DND-41 (cell line): ENCODE data around the gene IQCF5.
"Not testable (repeated sequence)": the region's sequence is repeated elsewhere in the genome, so short reads cannot be mapped to it uniquely, and the experiment has no call there.

Experiments
- ATAC-seq: fragments of 200-7000 bp; cut with Tn5 transposase; 3 replicates; pipeline ENCODE4 v1.9.1; 2021; ENCODE audit warnings: low read depth; ENCODE audit not compliant: insufficient read depth
- DNase-seq: peaks from one replicate; pipeline ENCODE4 v3.0.0-alpha.2; 2020
- H2AFZ ChIP-seq: 2 replicates; pipeline ENCODE4 v1.6.0; 2012; ENCODE audit warnings: low read depth, low read length
- H3K27ac ChIP-seq: 2 replicates; pipeline ENCODE4 v1.5.1; 2012; ENCODE audit warnings: low read length, inconsistent platforms
- H3K27me3 ChIP-seq: fragments of 200-600 bp; sonication (generic); 2 replicates; pipeline ENCODE4 v1.6.0; 2012; ENCODE audit warnings: low read length, mild to moderate bottlenecking, inconsistent platforms; ENCODE audit not compliant: insufficient read depth, poor library complexity
- H3K36me3 ChIP-seq: 2 replicates; pipeline ENCODE4 v1.5.1; 2012; ENCODE audit warnings: low read length, inconsistent platforms; ENCODE audit not compliant: insufficient read depth
- H3K4me1 ChIP-seq: 2 replicates; pipeline ENCODE4 v1.5.1; 2012; ENCODE audit warnings: mild to moderate bottlenecking, low read length; ENCODE audit not compliant: insufficient read depth
- H3K4me2 ChIP-seq: 2 replicates; pipeline ENCODE4 v1.6.0; 2012; ENCODE audit warnings: mild to moderate bottlenecking, moderate library complexity, low read length, inconsistent platforms; ENCODE audit not compliant: insufficient read depth
- H3K4me3 ChIP-seq, 2 experiments: fragments of 200-600 bp in 1 of 2; shearing (Covaris generic) in 1 of 2; 2 replicates each; pipeline ENCODE4 v1.5.1; 2012 to 2016; ENCODE audit warnings: inconsistent platforms in 2 of 2, low read length in 2 of 2, mild to moderate bottlenecking in 2 of 2, low read depth in 1 of 2, moderate library complexity in 1 of 2
- H3K79me2 ChIP-seq: 2 replicates; pipeline ENCODE4 v1.6.0; 2012; ENCODE audit warnings: low read length, inconsistent platforms; ENCODE audit not compliant: insufficient read depth
- H3K9ac ChIP-seq: 2 replicates; pipeline ENCODE4 v1.6.0; 2012; ENCODE audit warnings: low read depth, mild to moderate bottlenecking, inconsistent platforms, low read length, moderate library complexity
- H3K9me3 ChIP-seq: 2 replicates; pipeline ENCODE4 v1.5.1; 2012; ENCODE audit warnings: low read length, moderate library complexity, mild to moderate bottlenecking, inconsistent platforms; ENCODE audit not compliant: insufficient read depth, severe bottlenecking
- H4K20me1 ChIP-seq: 2 replicates; pipeline ENCODE4 v1.6.0; 2012; ENCODE audit warnings: low read length; ENCODE audit not compliant: insufficient read depth
- EZH2 ChIP-seq: IDR thresholded peaks from 3 replicates; pipeline ENCODE4 v1.6.1; 2012; ENCODE audit warnings: borderline replicate concordance, low read depth, mild to moderate bottlenecking, moderate library complexity, low read length, inconsistent platforms; ENCODE audit not compliant: severe bottlenecking
- TF ChIP-seq, protein P1 (sequence below): IDR thresholded peaks from 2 replicates; pipeline ENCODE4 v1.5.1; 2012; ENCODE audit warnings: borderline replicate concordance, low read length, moderate library complexity, mild to moderate bottlenecking; ENCODE audit not compliant: poor library complexity, severe bottlenecking; ENCODE audit errors: extremely low read depth

The IQCF5 gene

DNA sequence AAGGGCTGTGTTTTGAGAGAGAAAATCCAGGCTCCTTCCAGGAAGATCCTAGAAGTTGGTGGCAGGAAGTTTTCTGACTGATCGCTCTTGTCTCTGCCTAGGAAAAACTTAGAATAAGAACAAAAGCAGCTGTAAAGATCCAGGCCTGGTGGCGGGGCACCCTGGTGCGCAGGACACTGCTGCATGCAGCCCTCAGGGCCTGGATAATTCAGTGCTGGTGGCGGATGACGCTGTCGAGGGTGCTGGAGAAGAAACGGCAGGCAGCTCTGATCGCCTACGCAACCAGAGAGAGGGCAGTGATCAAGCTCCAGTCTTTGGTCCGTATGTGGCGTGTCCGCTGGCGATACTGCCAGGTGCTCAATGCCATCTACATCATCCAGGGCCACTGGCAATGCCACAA is 12.5 kb downstream of the IQCF5 start:
- no peaks in the 10 kb centered on the region for H3K36me3 ChIP-seq
- no peak for TF ChIP-seq EZH2
- H3K9ac ChIP-seq = no peak overlapping the region
- H3K4me3 ChIP-seq = no peak overlapping the region
- H3K27me3 ChIP-seq = no peaks in the 10 kb centered on the region
- H3K9me3 ChIP-seq = no peaks in the 10 kb centered on the region
- no peak overlapping the region for H2AFZ ChIP-seq
- no peak overlapping the region for H3K4me2 ChIP-seq
- no peak overlapping the region for H3K27ac ChIP-seq
- ATAC-seq (no peak), DNase-seq (no peak)
- H3K79me2 ChIP-seq = no peaks in the 10 kb centered on the region
- no peaks in the 10 kb centered on the region for H4K20me1 ChIP-seq
- no peaks in the 10 kb centered on the region for H3K4me1 ChIP-seq

DNA sequence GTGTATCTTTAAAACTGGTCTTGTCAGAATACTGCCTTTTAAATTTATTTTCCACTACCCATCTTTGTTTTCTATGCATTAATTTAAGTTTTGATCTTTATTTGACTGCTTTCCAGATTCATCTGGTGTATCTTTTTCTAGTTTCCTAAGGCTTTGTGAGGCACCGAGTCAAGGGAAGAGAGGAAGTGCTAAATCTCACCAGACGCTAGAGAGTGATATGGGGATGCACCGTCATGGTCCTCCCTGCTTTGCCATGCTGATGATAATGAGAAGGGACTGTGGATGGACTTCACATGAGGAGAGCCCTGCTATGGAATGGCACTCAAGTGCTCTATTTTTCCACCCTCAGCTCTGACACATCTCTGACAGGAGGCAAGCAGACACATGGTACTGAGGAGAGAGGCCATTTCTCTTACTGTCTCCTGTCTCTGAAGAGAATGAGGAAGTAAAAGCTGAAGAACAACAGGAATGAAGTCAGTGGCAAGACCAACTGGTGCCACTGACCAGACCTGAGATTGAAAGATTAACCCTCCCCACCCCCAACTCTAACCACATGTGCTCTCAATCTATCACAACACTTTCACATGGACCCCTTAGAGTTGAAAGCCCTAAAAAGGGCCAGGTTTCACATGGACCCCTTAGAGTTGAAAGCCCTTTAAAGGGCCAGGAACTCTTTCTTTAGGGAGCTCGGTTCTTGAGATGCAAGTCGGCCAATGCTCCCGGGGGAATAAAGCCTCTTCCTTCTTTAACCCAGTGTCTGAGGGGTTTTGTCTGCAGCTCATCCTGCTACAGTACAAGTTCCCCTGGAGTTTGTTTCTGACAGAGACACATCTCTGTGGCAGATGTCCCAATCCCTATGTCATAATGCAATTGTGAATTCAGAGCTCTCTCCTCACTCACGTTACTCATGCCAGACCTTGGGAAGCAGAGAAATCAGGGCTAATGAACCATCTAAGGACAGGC is 14.4 kb downstream of the IQCF5 start, which contains the start of gene IQCF2:
Gene IQCF2 (plus strand): TSS at position 913 of the 963 bp plus-strand sequence. CDS start 52 bp downstream, outside the sequence.
- no peak for DNase-seq

DNA sequence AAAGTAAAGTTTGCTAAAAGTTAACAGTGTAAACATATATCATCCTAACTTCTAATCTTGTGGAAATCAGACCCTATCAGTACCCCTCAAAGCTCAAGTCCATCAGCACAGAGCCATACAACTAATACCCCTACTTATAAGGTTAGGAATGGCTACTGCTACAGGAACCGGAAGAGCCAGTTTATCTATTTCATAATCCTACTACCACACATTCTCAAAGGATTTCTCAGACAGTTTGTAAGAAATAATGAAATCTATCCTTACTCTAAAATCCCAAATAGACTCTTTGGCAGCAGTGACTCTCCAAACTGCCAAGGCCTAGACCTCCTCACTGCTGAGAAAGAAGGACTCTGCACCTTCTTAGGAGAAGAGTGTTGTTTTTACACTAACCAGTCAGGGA is 20.0 kb downstream of the IQCF5 start:
- H4K20me1 ChIP-seq, H3K9me3 ChIP-seq, H3K9ac ChIP-seq, ATAC-seq, H3K4me2 ChIP-seq, H3K27ac ChIP-seq, H3K27me3 ChIP-seq, H3K4me1 ChIP-seq, H3K4me3 ChIP-seq, DNase-seq, H3K36me3 ChIP-seq, H2AFZ ChIP-seq, H3K79me2 ChIP-seq: not testable (repeated sequence)

More for the DNA sequence above, 14.4 kb downstream of the IQCF5 start, which contains the start of gene IQCF2:
- H3K4me3 ChIP-seq = no peak within 1 kb of the TSS
- H4K20me1 ChIP-seq = no peaks in the 10 kb centered on the region
- H3K4me1 ChIP-seq = no peaks in the 10 kb centered on the region
- H3K27me3 ChIP-seq = no peaks in the 10 kb centered on the region
- H3K9ac ChIP-seq = no peak within 1 kb of the TSS
- no peak within 1 kb of the TSS for H3K4me2 ChIP-seq
- TF ChIP-seq EZH2 = no peak
- TF ChIP-seq, protein P1, sequence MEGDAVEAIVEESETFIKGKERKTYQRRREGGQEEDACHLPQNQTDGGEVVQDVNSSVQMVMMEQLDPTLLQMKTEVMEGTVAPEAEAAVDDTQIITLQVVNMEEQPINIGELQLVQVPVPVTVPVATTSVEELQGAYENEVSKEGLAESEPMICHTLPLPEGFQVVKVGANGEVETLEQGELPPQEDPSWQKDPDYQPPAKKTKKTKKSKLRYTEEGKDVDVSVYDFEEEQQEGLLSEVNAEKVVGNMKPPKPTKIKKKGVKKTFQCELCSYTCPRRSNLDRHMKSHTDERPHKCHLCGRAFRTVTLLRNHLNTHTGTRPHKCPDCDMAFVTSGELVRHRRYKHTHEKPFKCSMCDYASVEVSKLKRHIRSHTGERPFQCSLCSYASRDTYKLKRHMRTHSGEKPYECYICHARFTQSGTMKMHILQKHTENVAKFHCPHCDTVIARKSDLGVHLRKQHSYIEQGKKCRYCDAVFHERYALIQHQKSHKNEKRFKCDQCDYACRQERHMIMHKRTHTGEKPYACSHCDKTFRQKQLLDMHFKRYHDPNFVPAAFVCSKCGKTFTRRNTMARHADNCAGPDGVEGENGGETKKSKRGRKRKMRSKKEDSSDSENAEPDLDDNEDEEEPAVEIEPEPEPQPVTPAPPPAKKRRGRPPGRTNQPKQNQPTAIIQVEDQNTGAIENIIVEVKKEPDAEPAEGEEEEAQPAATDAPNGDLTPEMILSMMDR = no peak
- no peak for ATAC-seq
- no peaks in the 10 kb centered on the region for H3K36me3 ChIP-seq
- no peaks in the 10 kb centered on the region for H3K79me2 ChIP-seq
- H3K27ac ChIP-seq = no peak within 1 kb of the TSS
- H2AFZ ChIP-seq = no peak within 1 kb of the TSS
- H3K9me3 ChIP-seq = no peaks in the 10 kb centered on the region

- no peak overlapping the region for H3K27ac ChIP-seq
- no peaks in the 10 kb centered on the region for H3K9me3 ChIP-seq
- H2AFZ ChIP-seq = no peak overlapping the region
- no peak overlapping the region for H3K4me3 ChIP-seq
- ATAC-seq (no peak), DNase-seq (no peak)
- no peaks in the 10 kb centered on the region for H3K36me3 ChIP-seq
- H3K4me1 ChIP-seq = no peaks in the 10 kb centered on the region
- TF ChIP-seq EZH2 = no peak
- TF ChIP-seq, protein P1 = no peak
- peaks cover 9% of the 10 kb centered on the region for H3K27me3 ChIP-seq
- no peak overlapping the region for H3K4me2 ChIP-seq
- H4K20me1 ChIP-seq = no peaks in the 10 kb centered on the region
- no peaks in the 10 kb centered on the region for H3K79me2 ChIP-seq
- H3K9ac ChIP-seq = no peak overlapping the region
Measured at GRCh38 chr3:51845129-51845528, 30.3 kb downstream of the IQCF5 start.
